HG03039 (cell line): ENCODE data around the gene TECRL.

Source experiments
- ATAC-seq: cut with Tn5 transposase; IDR thresholded peaks from one replicate; pipeline ENCODE4 v1.9.1; 2021; ENCODE audit warnings: mild to moderate bottlenecking, moderate library complexity; ENCODE audit not compliant: unreplicated experiment

The TECRL gene

DNA sequence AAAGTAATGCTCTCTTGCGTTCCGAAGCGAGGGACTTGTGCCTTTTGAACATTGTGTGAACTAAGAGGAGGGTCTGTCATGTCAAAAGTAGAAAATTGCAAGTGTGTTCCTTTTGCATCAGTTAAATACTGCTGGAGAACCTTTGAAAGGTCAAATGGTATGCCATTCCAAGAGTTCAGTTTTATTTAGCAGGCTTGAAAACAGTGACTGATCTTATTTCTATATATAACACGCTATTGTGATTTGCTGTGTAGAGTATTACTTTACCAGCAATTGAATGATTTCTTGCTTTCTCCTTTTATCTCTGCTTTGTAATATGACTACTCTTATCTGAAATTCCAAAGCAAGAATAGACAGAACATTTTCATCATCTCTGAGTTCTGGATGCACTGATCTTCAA is at the start of gene TECRL:
TECRL (minus strand) TSS at position 151 of the 400 bp plus-strand sequence; CDS start at position 52, 99 bp downstream.
- no peak for ATAC-seq

DNA sequence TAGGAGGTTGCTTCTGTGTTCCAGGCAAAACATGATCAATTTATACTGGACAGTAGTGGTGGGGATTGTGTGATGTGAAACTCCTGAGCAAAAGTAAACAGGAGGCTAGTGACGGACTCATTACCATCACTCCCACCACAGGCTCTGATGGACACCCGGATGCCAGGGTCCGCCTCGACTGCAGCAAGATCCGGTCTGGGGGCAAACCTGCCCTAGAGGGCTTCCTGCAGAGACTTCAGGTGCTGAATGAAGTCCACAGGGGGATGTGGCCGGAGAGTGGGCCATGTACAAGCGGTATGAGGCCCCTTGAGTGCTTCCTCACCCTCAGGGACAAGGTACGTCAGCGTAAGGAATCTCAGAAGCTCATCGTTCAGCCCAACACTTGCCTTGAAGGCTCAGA is 23.4 kb upstream of the TECRL start:
- no peak for ATAC-seq

GRCh38 chr4:64430933-64431332 is 21.7 kb upstream of the TECRL start:
- ATAC-seq = no peak

- ATAC-seq = no peak
Measured at GRCh38 chr4:64417974-64418373, 8.7 kb upstream of the TECRL start.

GRCh38 chr4:64407000-64407399 is 2.2 kb downstream of the TECRL start:
- ATAC-seq = no peak

- no peak for ATAC-seq
Measured at GRCh38 chr4:64405761-64406160, 3.5 kb downstream of the TECRL start.

- ATAC-seq = no peak
Measured at GRCh38 chr4:64402684-64403083, 6.6 kb downstream of the TECRL start.

- ATAC-seq = no peak
Measured at GRCh38 chr4:64399313-64400109, 9.7 kb downstream of the TECRL start.

- no peak for ATAC-seq
Measured at GRCh38 chr4:64394469-64394868, 14.8 kb downstream of the TECRL start.

DNA sequence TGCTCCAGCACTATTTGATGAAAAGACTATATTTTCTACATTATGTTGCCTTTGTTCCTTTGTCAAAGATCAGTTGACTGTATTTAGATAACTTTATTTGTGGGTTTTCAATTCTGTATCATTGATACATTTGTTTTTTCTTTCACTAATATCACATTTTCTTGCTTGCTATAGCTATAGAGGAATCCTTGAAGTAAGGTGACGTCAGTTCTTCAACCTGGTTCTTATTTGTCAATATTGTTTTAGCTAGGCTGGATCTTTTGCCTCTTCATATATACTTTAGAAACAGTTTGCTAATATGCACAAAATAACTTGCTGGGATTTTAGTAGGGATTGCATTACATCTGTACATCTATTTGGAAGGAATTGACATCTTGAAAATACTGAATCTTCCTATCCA is 21.0 kb downstream of the TECRL start:
- no peak for ATAC-seq

DNA sequence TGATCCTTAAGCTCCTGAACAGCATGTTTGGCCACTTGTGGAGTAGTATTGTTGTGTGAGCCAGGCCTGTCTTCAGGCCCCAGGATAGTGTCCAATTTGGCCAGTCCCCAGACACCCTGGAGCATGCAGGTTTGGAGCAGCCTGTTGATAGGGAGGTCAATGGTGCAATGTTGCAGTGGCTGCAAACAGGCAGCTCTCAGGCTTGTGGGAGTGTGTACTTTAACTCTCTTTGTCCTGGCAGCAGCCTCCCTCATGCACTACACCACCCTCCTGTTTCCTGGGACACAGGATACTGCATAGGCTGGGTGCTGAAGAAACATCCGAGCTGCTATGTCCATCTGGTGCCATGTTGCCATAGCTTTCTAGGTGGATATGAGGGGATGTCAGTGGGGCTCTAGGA is 24.0 kb downstream of the TECRL start:
- no peak for ATAC-seq

DNA sequence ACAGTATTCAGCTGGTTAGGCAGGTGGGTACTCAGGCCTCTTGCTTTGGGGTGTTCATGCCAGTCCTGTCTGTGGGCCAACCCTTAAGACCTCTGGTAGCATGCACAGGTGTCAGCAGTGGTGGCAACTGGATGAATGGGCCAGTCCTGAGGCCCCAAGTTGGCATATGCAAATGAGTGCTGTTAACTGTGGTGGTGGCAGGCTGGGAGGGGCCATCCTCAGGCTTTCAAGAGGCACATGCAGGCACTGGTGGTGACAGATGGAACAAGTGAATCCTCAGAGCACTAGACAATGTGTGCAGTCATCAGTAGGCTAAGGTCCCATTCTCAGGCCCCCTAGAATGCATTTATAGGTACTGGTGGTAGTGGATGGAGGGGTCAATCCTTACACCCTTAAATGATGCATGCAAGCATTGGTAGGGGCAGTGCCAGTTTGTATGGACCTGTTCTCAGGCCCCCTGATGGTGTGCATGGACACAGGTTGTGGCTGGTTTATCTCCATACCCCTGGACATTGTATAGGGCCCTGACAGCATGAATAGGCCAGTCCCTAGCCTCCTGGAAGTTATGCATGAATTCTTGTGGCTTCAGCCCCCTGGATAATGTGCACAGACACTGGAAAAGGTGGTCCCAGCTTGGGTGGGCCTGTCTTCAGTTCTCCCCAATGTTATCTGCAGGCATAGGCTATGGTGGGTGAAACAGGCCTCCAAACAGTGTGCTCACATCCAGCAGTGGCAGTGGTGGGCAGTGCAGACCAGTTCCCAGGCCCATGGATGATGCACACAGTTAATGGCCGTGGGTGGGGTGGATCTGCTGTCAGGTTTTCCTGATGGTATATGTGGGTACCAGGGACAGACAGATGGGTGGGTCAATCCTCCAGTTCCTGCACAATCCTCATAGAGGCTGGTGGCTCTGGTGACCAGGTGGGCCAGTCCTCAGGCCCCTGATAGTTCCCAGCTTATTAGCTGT is 24.7 kb downstream of the TECRL start:
- no peak for ATAC-seq

DNA sequence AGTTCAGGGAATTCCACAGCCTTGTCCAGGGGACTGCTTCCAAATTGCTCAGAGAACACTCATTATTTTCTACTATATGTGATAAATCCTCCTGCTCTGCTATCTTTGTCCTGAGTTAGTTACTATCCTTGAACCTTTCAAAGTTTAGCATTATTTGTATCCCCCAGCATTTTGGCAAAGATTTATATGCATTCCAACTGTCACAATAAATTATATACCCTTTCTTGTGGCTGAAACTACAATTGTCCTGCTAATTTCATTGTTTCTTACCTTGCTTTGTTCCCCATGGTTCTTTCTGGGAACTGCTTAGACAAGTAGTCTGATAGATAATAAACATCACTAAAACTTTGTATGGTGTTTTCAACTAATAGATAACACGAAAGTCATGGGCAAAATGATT is 40.5 kb downstream of the TECRL start:
- no peak for ATAC-seq

DNA sequence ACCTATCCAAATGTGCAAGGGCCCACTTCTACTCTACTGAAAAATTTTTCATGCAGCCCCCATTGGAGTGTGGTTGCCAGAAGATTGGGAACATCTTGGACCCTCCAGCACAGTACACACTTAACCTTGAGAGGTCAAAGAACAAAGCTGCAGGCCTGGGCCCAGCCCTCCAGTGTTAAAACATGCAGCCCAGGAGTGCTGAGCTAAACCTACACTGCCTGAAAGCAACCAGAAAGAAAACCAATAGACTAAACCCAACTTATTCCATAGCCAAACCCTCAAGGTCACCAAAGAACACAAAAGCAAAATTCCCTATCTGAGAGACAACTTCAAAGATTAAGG is 47.9 kb downstream of the TECRL start:
- ATAC-seq = no peak

- ATAC-seq = no peak
Measured at GRCh38 chr4:64360664-64361398, 48.4 kb downstream of the TECRL start.

- ATAC-seq = no peak
Measured at GRCh38 chr4:64359489-64359888, 49.8 kb downstream of the TECRL start.

GRCh38 chr4:64353904-64354303 is 55.3 kb downstream of the TECRL start:
- no peak for ATAC-seq

DNA sequence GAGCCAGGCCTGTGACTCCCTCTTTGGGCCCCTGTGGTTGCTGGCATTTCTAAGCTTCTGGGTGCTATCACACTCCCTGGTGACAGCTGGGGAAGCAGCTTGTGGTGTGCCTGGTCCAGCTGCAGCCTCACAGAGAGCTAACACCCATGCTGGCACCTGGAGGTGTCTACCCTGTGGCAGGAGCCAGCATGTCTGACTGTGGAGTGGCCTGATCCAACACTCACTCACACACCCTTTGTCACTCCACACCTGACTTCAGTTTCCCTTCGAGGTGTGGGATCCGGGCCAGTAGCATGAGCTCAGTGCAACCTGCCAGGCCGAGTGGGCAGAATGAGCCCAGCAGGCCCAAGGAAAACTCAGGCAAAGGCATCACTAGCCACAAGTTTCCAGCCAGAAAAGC is 67.5 kb downstream of the TECRL start:
- no peak for ATAC-seq

GRCh38 chr4:64340218-64341110 is 68.8 kb downstream of the TECRL start:
- no peak for ATAC-seq

DNA sequence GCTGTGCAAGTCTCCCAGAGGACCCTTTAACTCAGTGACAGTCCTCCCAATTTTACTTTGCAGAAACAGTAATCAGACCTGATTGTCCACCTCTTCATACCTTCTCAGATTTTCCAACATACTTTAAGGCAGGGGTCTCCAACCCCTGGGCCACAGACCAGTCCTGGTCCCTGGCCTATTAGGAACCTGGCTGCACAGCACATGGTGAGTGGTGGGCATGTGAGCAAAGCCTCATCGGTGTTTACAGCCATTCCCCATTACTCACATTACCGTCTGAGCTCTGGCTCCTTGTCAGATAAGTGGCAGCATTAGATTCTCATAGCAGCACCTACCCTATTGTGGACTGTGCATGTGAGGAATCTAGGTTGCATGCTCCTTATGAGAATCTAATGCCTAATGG is 74.3 kb downstream of the TECRL start:
- ATAC-seq = no peak
